Lung (tissue), 12 donors: ENCODE data around the gene UBE2Q1. TPM values are rescaled to one million over a fixed set of nuclear protein-coding genes. Genes with fewer than 3 reads are reported as not detected.
A peak's percentile ranks its signal among the peaks of the same experiment; 100 is the strongest.

Experiments
- ATAC-seq: fragments of 200-7000 bp; cut with Tn5 transposase; one replicate; pipeline ENCODE4 v1.9.1; 2020; ENCODE audit warnings: moderate number of reproducible peaks; ENCODE audit not compliant: insufficient read depth, low FRiP score
- DNase-seq, 3 donors: peaks; one replicate each; pipeline ENCODE4 v3.0.0-alpha.2; 2013 to 2017
- H3K27ac ChIP-seq, 2 donors: one replicate each; pipeline ENCODE4 v1.5.1; 2013; ENCODE audit warnings: mild to moderate bottlenecking in 2 of 2, moderate library complexity in 2 of 2, control low read depth in 1 of 2, inconsistent platforms in 1 of 2, low read depth in 1 of 2, low read length in 1 of 2
- H3K27me3 ChIP-seq, 3 donors: one replicate each; pipeline ENCODE4 v1.5.1; 2013; ENCODE audit warnings: low read length in 2 of 3; ENCODE audit not compliant: control insufficient read depth in 3 of 3, insufficient read depth in 3 of 3
- H3K36me3 ChIP-seq, 4 donors: one replicate each; pipeline ENCODE4 v1.5.1; 2013; ENCODE audit warnings: low read length in 4 of 4, mild to moderate bottlenecking in 1 of 4, moderate library complexity in 1 of 4; ENCODE audit not compliant: control insufficient read depth in 4 of 4, insufficient read depth in 4 of 4
- H3K4me1 ChIP-seq, 5 donors: one replicate each; pipeline ENCODE4 v1.5.1; 2013; ENCODE audit warnings: low read length in 5 of 5, mild to moderate bottlenecking in 2 of 5, moderate library complexity in 1 of 5; ENCODE audit not compliant: control insufficient read depth in 5 of 5, insufficient read depth in 5 of 5
- H3K4me3 ChIP-seq: one replicate; pipeline ENCODE4 v1.5.1; 2013; ENCODE audit warnings: mild to moderate bottlenecking, control low read depth, moderate library complexity
- H3K9ac ChIP-seq, 2 donors: one replicate each; pipeline ENCODE4 v1.5.1; 2013; ENCODE audit warnings: low read length in 2 of 2, control low read depth in 1 of 2; ENCODE audit not compliant: insufficient read depth in 1 of 2
- H3K9me3 ChIP-seq, 4 donors: one replicate each; pipeline ENCODE4 v1.5.1; 2013; ENCODE audit warnings: low read length in 3 of 4, mild to moderate bottlenecking in 1 of 4, moderate library complexity in 1 of 4; ENCODE audit not compliant: control insufficient read depth in 4 of 4, insufficient read depth in 3 of 4
- CTCF ChIP-seq: IDR thresholded peaks from 2 replicates; pipeline ENCODE4 v1.5.1; 2012; ENCODE audit warnings: mild to moderate bottlenecking; ENCODE audit errors: control extremely low read depth, extremely low read depth
- WGBS, 2 donors: extraction: QIAGEN DNeasy Blood & Tissue Kit; methylation state at CpG; one replicate each; pipeline ENCODE4 v1.1.7; 2013; 5-methylcytosine and 5-hydroxymethylcytosine counted together
- polyA plus RNA-seq, 2 donors: library from polyadenylated mRNA; stranded (reverse); fragments of 200-250 nt; gene quantifications; one replicate each; pipeline ENCODE4 v1.2.1, GENCODE V29; 2013
- total RNA-seq, 2 donors: library from RNA; depleted of rRNA in 1 of 2; stranded (reverse); fragments of >200 nt in 1 of 2; gene quantifications; one replicate each; pipeline ENCODE4 v1.2.1, GENCODE V29; 2014 to 2021
- donor health status: control.
- donor health status: control.
- donor health status: Bipolar disorder and iron deficiency.
- donor health status: healthy.
- donor health status: DM: yes; HTN: yes; CAD: no.

Gene UBE2Q1
- total and polyA plus RNA-seq, 4 donors, result 34.3 to 87.3 (median 43.3) TPM

- TF ChIP-seq CTCF, result peak; percentile 45
- DNase-seq, result peak; percentile 23 to 47 (median 34)
- WGBS, 2 donors, result 85% methylated on average over 13 of the region's 13 CpGs
- no peak overlapping the region for H3K4me3 ChIP-seq
- H3K9me3 ChIP-seq, result no peaks in the 10 kb centered on the region
- no peak overlapping the region for H3K9ac ChIP-seq
- no peaks in the 10 kb centered on the region for H3K4me1 ChIP-seq
- peak; percentile 85 for ATAC-seq
- H3K36me3 ChIP-seq, result peaks cover 10 to 23% (median 18%) of the 10 kb centered on the region in 4 donors
- H3K27ac ChIP-seq, result no peak overlapping the region
- H3K27me3 ChIP-seq, result peaks cover 0 to 2% (median 0%) of the 10 kb centered on the region in 3 donors
These were observed 12.0 kb downstream of the UBE2Q1 start for GRCh38 chr1:154546264-154547063.

- WGBS, 2 donors, result 72 to 73% methylated on average over 6 of the region's 6 CpGs
- Histone ChIP-seq H3K4me3 (no peak overlapping the region), H3K36me3 (no peaks in the 10 kb centered on the region), H3K27ac (no peak overlapping the region), H3K9ac (no peak overlapping the region), H3K9me3 (no peaks in the 10 kb centered on the region), H3K27me3 (peaks cover 0 to 2% (median 2%) of the 10 kb centered on the region in 3 donors), H3K4me1 (peaks cover 0 to 3% (median 0%) of the 10 kb centered on the region in 5 donors)
- TF ChIP-seq CTCF, result no peak
- no peak for ATAC-seq
- no peak for DNase-seq
These were observed 17.2 kb downstream of the UBE2Q1 start for GRCh38 chr1:154541231-154541630.

GRCh38 chr1:154539486-154540483 is 18.7 kb downstream of the UBE2Q1 start:
- no peak for TF ChIP-seq CTCF
- DNase-seq (no peak), ATAC-seq (peak; percentile 28)
- Histone ChIP-seq H3K27me3 (peaks cover 0 to 2% (median 2%) of the 10 kb centered on the region in 3 donors), H3K27ac (no peak overlapping the region), H3K36me3 (no peaks in the 10 kb centered on the region), H3K9ac (no peak overlapping the region), H3K4me1 (peaks cover 0 to 3% (median 0%) of the 10 kb centered on the region in 5 donors), H3K4me3 (no peak overlapping the region), H3K9me3 (no peaks in the 10 kb centered on the region)
- 76 to 89% methylated on average over 9 of the region's 9 CpGs for WGBS, 2 donors
